ENCODE measurements around the gene MYO18A.

Gene MYO18A

GRCh38 chr17:29145289-29146073 lies 34.7 kb downstream of the MYO18A start:
- peak; percentile 47 for DNase-seq

- no peak for DNase-seq
Observed at GRCh38 chr17:29143894-29144293, 36.3 kb downstream of the MYO18A start.

- no peak for DNase-seq
Observed at GRCh38 chr17:29141514-29141876, 38.7 kb downstream of the MYO18A start.

- DNase-seq = no peak
Observed at GRCh38 chr17:29140631-29141513, 39.3 kb downstream of the MYO18A start.

GRCh38 chr17:29140051-29140621 lies 40.1 kb downstream of the MYO18A start:
- peak; percentile 52 for DNase-seq

GRCh38 chr17:29138971-29139691 lies 41.1 kb downstream of the MYO18A start:
- DNase-seq = no peak

- no peak for DNase-seq
Observed at GRCh38 chr17:29138184-29138955, 41.8 kb downstream of the MYO18A start.

- no peak for DNase-seq
Observed at GRCh38 chr17:29136998-29137730, 43.0 kb downstream of the MYO18A start.

GRCh38 chr17:29135464-29135863 lies 44.7 kb downstream of the MYO18A start:
- no peak for DNase-seq

- no peak for DNase-seq
Observed at GRCh38 chr17:29133121-29133713, 47.0 kb downstream of the MYO18A start.

GRCh38 chr17:29131814-29132682 lies 48.1 kb downstream of the MYO18A start:
- no peak for DNase-seq

- no peak for DNase-seq
Observed at GRCh38 chr17:29129731-29130130, 50.5 kb downstream of the MYO18A start.

- no peak for DNase-seq
Observed at GRCh38 chr17:29127840-29128239, 52.4 kb downstream of the MYO18A start.

- DNase-seq = no peak
Observed at GRCh38 chr17:29126268-29126930, 53.8 kb downstream of the MYO18A start.

- no peak for DNase-seq
Observed at GRCh38 chr17:29125651-29126050, 54.5 kb downstream of the MYO18A start.

GRCh38 chr17:29124925-29125273 lies 55.3 kb downstream of the MYO18A start:
- no peak for DNase-seq

GRCh38 chr17:29124135-29124924 lies 55.9 kb downstream of the MYO18A start:
- peak; percentile 25 for DNase-seq

GRCh38 chr17:29123111-29123510 lies 57.1 kb downstream of the MYO18A start:
- DNase-seq = no peak

- DNase-seq = no peak
Observed at GRCh38 chr17:29121442-29121841, 58.8 kb downstream of the MYO18A start.

Data from NCI-H510A (cell line).